K562 (cell line): ENCODE measurements around the gene FOXO3. TPM values are rescaled to one million over a fixed set of nuclear protein-coding genes. Genes with fewer than 3 reads are reported as not detected.

Experiments
- DIDO1 ChIP-seq: fragments of 450-650 bp; IDR thresholded peaks from 2 replicates; pipeline ENCODE4 v1.6.1; 2016; ENCODE audit warnings: low read depth, missing biosample characterization, missing genetic modification characterization
- ELF2 ChIP-seq: fragments of 250-450 bp; sonication (Bioruptor Pico); IDR thresholded peaks from 2 replicates; pipeline ENCODE4 v1.5.0; 2021; ENCODE audit warnings: mild to moderate bottlenecking
- FOSL1 ChIP-seq: fragments of 200-800 bp; sonication (Bioruptor generic); conservative IDR thresholded peaks from 2 replicates; pipeline ENCODE4 v1.6.1; 2016; ENCODE audit warnings: missing genetic modification characterization, missing compliant biosample characterization
- HDGF ChIP-seq: fragments of 450-650 bp; IDR thresholded peaks from 2 replicates; pipeline ENCODE4 v1.6.1; 2016
- JUNB ChIP-seq: fragments of 450-650 bp; formaldehyde crosslinking; conservative IDR thresholded peaks from 2 replicates; pipeline ENCODE4 v1.4.0; 2020; ENCODE audit warnings: mild to moderate bottlenecking
- ZNF124 ChIP-seq: sonication (generic); formaldehyde crosslinking; IDR thresholded peaks from 2 replicates; pipeline ENCODE4 v1.8.1; 2022; ENCODE audit warnings: missing genetic modification reagents
- ZNF717 ChIP-seq: fragments of 250-450 bp; sonication (Bioruptor Pico); IDR thresholded peaks from 2 replicates; pipeline ENCODE4 v1.5.0; 2021
- ZNF76 ChIP-seq: fragments of 250-450 bp; sonication (Bioruptor Pico); IDR thresholded peaks from 2 replicates; pipeline ENCODE4 v1.4.0; 2020; ENCODE audit warnings: mild to moderate bottlenecking, moderate library complexity, borderline replicate concordance
- polyA plus RNA-seq, 8 experiments: library from polyadenylated mRNA; depleted of rRNA in 4 of 8; stranded (reverse) in 5 of 8; unstranded in 3 of 8; fragments of >200 nt; fragmentation: Nextera tagmentation in 2 of 8; fragmentation: Illumina TruSeq in 1 of 8; extraction: Ambion mirVana in 2 of 8; extraction: Trizol in 1 of 8; gene quantifications; 2 replicates each; pipeline versions ENCODE4 v1.2.1 to v1.2.3, GENCODE V29; 2011 to 2014; ENCODE audit warnings: inconsistent platforms in 1 of 8, missing spikeins in 1 of 8
- total RNA-seq, 7 experiments: library from RNA; depleted of rRNA in 6 of 7; stranded (reverse); fragments of >200 nt in 6 of 7; fragmentation: Illumina TruSeq in 2 of 7; extraction: Trizol in 2 of 7; gene quantifications; 2 replicates each; pipeline versions ENCODE4 v1.2.1 to v1.2.3, GENCODE V29; 2011 to 2021; ENCODE audit warnings: low replicate concordance in 1 of 7
- TF ChIP-seq, protein P1 (sequence below), 2 experiments: fragments of 450-650 bp; IDR thresholded peaks; 2 replicates each; pipeline ENCODE4 v1.6.1; 2016; ENCODE audit warnings: mild to moderate bottlenecking in 2 of 2, borderline replicate concordance in 1 of 2, low read depth in 1 of 2, moderate library complexity in 1 of 2
- TF ChIP-seq, protein P2 (sequence below): fragments of 250-450 bp; sonication (Bioruptor Pico); IDR thresholded peaks from 2 replicates; pipeline ENCODE4 v1.4.0; 2020; ENCODE audit warnings: mild to moderate bottlenecking, moderate library complexity, borderline replicate concordance
- TF ChIP-seq, protein P3 (sequence below): fragments of 450-650 bp; IDR thresholded peaks from 2 replicates; pipeline ENCODE4 v1.6.1; 2016; ENCODE audit warnings: borderline replicate concordance
- TF ChIP-seq, protein P4 (sequence below): fragments of 450-650 bp; formaldehyde crosslinking; IDR thresholded peaks from 2 replicates; pipeline ENCODE4 v1.4.0; 2020; ENCODE audit warnings: mild to moderate bottlenecking
- TF ChIP-seq, protein P5 (sequence below): sonication (generic); IDR thresholded peaks from 2 replicates; pipeline ENCODE4 v1.6.1; 2016

Gene FOXO3
- total and polyA plus RNA-seq, 9 of the 15 experiments (the other 6 are each of a cell fraction or from before 2014, with no cell fraction given): 3.0 to 14.6 (median 6.0) TPM

DNA sequence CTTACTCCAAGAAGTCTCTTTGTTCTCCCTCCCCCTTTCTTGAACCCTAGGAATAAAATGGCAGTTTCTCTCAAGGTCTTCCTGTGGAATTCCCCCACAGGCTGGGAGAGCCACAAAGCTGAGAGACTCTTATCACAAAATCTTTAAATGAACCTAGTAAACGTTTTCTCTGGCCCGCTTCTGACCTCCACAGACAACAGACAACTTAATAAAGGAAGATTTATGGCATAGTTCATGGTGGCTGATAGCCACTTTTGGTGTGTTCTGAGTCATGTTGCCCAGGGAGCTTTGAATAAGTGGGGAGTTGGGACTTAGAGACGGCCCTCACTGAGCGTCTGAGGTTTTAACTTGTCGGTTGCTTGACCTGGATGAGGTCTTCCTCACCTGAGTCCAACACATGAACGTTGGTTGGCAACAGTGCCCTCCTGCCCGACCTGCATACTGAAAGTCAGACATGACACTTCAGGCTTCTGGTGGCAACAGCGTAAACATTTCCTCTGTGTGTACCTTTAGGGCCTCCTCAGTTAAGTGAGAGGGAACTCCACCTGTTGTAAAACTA, 124.1 kb downstream of the FOXO3 start (continued):
- TF ChIP-seq, protein P1, sequence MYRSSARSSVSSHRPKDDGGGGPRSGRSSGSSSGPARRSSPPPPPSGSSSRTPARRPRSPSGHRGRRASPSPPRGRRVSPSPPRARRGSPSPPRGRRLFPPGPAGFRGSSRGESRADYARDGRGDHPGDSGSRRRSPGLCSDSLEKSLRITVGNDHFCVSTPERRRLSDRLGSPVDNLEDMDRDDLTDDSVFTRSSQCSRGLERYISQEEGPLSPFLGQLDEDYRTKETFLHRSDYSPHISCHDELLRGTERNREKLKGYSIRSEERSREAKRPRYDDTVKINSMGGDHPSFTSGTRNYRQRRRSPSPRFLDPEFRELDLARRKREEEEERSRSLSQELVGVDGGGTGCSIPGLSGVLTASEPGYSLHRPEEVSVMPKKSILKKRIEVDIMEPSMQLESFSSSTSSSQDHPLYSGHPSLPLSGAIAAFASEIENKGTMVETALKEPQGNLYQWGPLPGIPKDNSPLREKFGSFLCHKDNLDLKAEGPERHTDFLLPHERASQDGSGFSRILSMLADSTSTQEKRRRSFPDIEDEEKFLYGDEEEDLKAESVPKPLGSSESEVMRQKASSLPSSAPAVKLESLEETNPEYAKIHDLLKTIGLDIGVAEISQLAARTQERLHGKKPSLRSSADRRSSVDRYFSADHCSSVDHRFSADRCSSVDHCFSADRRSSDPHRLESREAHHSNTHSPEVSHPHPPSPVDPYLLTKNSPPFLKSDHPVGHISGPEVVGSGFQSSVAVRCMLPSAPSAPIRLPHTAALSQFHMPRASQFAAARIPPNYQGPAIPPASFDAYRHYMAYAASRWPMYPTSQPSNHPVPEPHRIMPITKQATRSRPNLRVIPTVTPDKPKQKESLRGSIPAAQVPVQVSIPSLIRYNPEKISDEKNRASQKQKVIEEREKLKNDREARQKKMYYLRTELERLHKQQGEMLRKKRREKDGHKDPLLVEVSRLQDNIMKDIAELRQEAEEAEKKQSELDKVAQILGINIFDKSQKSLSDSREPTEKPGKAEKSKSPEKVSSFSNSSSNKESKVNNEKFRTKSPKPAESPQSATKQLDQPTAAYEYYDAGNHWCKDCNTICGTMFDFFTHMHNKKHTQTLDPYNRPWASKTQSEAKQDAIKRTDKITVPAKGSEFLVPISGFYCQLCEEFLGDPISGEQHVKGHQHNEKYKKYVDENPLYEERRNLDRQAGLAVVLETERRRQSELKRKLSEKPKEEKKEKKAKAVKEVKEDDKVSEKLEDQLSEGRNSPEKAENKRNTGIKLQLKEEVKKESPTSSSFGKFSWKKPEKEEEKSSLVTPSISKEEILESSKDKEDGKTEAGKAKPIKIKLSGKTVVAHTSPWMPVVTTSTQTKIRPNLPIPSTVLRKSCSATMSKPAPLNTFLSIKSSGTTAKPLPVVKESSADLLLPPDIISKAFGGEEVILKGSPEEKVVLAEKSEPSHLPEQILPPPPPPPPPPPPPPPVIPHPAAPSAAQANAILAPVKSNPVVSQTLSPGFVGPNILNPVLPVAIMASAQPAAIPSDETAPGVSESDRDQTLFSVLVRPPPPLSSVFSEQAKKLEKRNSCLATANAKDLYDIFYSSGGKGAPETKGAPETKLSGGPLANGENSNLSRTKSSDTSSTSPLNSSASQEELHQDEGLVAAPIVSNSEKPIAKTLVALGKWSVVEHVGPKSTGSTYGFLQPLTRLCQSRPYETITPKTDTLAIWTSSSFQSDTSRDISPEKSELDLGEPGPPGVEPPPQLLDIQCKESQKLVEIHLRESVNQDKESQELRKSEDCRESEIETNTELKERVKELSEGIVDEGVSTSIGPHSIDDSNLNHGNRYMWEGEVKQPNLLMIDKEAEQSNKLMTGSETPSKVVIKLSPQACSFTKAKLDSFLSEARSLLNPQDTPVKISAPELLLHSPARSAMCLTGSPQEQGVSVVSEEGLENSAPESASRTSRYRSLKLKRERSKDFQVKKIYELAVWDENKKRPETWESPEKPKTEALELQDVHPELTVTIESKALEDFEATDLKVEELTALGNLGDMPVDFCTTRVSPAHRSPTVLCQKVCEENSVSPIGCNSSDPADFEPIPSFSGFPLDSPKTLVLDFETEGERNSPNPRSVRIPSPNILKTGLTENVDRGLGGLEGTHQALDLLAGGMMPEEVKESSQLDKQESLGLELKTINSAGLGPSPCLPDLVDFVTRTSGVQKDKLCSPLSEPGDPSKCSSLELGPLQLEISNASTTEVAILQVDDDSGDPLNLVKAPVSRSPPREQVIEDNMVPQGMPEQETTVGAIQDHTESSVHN (IDR thresholded peaks at IDR 0.05; ENCODE audit: borderline replicate concordance in 1 of 2, low read depth in 1 of 2): 0 out of 4 replicates have a peak, but pooled peaks of 1 of the 2 experiments have one; percentile 21
- TF ChIP-seq ZNF124 (CRISPR knock-in tag) (no peak), ZNF717 (CRISPR knock-in tag) (no peak), JUNB (no peak), HDGF (no peak), FOSL1 (tag) (peak; percentile 91), DIDO1 (tag) (no peak), ELF2 (CRISPR knock-in tag) (no peak), ZNF76 (CRISPR knock-in tag) (no peak)
- TF ChIP-seq, protein P2, sequence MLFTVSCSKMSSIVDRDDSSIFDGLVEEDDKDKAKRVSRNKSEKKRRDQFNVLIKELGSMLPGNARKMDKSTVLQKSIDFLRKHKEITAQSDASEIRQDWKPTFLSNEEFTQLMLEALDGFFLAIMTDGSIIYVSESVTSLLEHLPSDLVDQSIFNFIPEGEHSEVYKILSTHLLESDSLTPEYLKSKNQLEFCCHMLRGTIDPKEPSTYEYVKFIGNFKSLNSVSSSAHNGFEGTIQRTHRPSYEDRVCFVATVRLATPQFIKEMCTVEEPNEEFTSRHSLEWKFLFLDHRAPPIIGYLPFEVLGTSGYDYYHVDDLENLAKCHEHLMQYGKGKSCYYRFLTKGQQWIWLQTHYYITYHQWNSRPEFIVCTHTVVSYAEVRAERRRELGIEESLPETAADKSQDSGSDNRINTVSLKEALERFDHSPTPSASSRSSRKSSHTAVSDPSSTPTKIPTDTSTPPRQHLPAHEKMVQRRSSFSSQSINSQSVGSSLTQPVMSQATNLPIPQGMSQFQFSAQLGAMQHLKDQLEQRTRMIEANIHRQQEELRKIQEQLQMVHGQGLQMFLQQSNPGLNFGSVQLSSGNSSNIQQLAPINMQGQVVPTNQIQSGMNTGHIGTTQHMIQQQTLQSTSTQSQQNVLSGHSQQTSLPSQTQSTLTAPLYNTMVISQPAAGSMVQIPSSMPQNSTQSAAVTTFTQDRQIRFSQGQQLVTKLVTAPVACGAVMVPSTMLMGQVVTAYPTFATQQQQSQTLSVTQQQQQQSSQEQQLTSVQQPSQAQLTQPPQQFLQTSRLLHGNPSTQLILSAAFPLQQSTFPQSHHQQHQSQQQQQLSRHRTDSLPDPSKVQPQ (CRISPR knock-in tag): no peak
- TF ChIP-seq, protein P3, sequence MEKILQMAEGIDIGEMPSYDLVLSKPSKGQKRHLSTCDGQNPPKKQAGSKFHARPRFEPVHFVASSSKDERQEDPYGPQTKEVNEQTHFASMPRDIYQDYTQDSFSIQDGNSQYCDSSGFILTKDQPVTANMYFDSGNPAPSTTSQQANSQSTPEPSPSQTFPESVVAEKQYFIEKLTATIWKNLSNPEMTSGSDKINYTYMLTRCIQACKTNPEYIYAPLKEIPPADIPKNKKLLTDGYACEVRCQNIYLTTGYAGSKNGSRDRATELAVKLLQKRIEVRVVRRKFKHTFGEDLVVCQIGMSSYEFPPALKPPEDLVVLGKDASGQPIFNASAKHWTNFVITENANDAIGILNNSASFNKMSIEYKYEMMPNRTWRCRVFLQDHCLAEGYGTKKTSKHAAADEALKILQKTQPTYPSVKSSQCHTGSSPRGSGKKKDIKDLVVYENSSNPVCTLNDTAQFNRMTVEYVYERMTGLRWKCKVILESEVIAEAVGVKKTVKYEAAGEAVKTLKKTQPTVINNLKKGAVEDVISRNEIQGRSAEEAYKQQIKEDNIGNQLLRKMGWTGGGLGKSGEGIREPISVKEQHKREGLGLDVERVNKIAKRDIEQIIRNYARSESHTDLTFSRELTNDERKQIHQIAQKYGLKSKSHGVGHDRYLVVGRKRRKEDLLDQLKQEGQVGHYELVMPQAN: no peak
- TF ChIP-seq, protein P4, sequence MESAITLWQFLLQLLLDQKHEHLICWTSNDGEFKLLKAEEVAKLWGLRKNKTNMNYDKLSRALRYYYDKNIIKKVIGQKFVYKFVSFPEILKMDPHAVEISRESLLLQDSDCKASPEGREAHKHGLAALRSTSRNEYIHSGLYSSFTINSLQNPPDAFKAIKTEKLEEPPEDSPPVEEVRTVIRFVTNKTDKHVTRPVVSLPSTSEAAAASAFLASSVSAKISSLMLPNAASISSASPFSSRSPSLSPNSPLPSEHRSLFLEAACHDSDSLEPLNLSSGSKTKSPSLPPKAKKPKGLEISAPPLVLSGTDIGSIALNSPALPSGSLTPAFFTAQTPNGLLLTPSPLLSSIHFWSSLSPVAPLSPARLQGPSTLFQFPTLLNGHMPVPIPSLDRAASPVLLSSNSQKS (CRISPR knock-in tag): no peak
- TF ChIP-seq, protein P5, sequence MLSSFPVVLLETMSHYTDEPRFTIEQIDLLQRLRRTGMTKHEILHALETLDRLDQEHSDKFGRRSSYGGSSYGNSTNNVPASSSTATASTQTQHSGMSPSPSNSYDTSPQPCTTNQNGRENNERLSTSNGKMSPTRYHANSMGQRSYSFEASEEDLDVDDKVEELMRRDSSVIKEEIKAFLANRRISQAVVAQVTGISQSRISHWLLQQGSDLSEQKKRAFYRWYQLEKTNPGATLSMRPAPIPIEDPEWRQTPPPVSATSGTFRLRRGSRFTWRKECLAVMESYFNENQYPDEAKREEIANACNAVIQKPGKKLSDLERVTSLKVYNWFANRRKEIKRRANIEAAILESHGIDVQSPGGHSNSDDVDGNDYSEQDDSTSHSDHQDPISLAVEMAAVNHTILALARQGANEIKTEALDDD: peak; percentile 67; the same call in 1 of the 2 replicates
